GM12878 (cell line): ENCODE data around the gene ASB10. TPM values are rescaled to one million over a fixed set of nuclear protein-coding genes. Genes with fewer than 3 reads are reported as not detected.

Experiments used
- ATAC-seq: fragments of 200-7000 bp; cut with Tn5 transposase; 3 replicates; pipeline ENCODE4 v1.9.1; 2020; ENCODE audit warnings: mild to moderate bottlenecking, moderate library complexity
- BruUV-seq: library from RNA; stranded (reverse); fragments of 400-500 nt; replicated peaks from 2 replicates; lab custom pipeline; 2021; lab: Mats Ljungman, UMichigan
- CTCF ChIA-PET: fragments of 300-600 bp; sonication (Branson Sonifier 250); formaldehyde crosslinking; extraction: SDS; loops from one replicate; lab custom pipeline; 2021; ENCODE audit warnings: inconsistent platforms; lab: Yijun Ruan, JAX
- POLR2A ChIA-PET: fragments of 350-600 bp; formaldehyde crosslinking; extraction: SDS; loops from one replicate; lab custom pipeline; 2021; ENCODE audit warnings: inconsistent platforms; lab: Charles Lee
- RAD21 ChIA-PET: fragments of 300-600 bp; sonication (Branson Sonifier 250); formaldehyde crosslinking; loops from one replicate; lab custom pipeline; 2023; ENCODE audit warnings: antibody characterized with exemption; ENCODE audit not compliant: unreplicated experiment; lab: Charles Lee
- SMC1A ChIA-PET: fragments of 300-600 bp; sonication (Branson Sonifier 250); formaldehyde crosslinking; loops from one replicate; lab custom pipeline; 2023; ENCODE audit not compliant: unreplicated experiment, uncharacterized antibody; lab: Charles Lee
- DNase-seq: peaks from one replicate; pipeline ENCODE4 v3.0.0-alpha.2; 2011; ENCODE audit warnings: low read depth, low spot score
- FAIRE-seq: peaks from 3 replicates; lab custom pipeline; 2011; peaks lifted over from hg19 to GRCh38; lab: Jason Lieb, UNC
- H2AFZ ChIP-seq: 2 replicates; pipeline ENCODE4 v1.6.0; 2011; ENCODE audit warnings: low read depth, low read length, control low read depth; ENCODE audit not compliant: control insufficient read depth
- H3K27ac ChIP-seq: 2 replicates; pipeline ENCODE4 v1.5.1; 2011; ENCODE audit warnings: control low read depth; ENCODE audit not compliant: control insufficient read depth, insufficient read depth
- H3K27me3 ChIP-seq, 2 experiments: replicated peaks in 1 of 2; 2 replicates each; pipeline versions ENCODE4 v1.6.0 to v1.6.1; 2011; ENCODE audit warnings: low read length in 1 of 2; ENCODE audit not compliant: control insufficient read depth in 2 of 2, insufficient read depth in 2 of 2
- H3K36me3 ChIP-seq, 2 experiments: 2 replicates each; pipeline ENCODE4 v1.5.1; 2011; ENCODE audit warnings: low read length in 1 of 2; ENCODE audit not compliant: control insufficient read depth in 2 of 2, insufficient read depth in 2 of 2
- H3K4me1 ChIP-seq: 2 replicates; pipeline ENCODE4 v1.6.1; 2011; ENCODE audit warnings: mild to moderate bottlenecking, low read length, moderate library complexity, mixed read lengths; ENCODE audit not compliant: control insufficient read depth, insufficient read depth
- H3K4me2 ChIP-seq: 2 replicates; pipeline ENCODE4 v1.6.0; 2011; ENCODE audit warnings: control low read depth; ENCODE audit not compliant: control insufficient read depth, insufficient read depth
- H3K4me3 ChIP-seq: fragments of 200-600 bp; sonication (generic); 2 replicates; pipeline ENCODE4 v1.5.1; 2016
- H3K79me2 ChIP-seq: 2 replicates; pipeline ENCODE4 v1.6.0; 2011; ENCODE audit warnings: low read length; ENCODE audit not compliant: control insufficient read depth, insufficient read depth
- H3K9ac ChIP-seq: 2 replicates; pipeline ENCODE4 v1.8.0; 2011; ENCODE audit warnings: low read length, control low read depth, mixed read lengths; ENCODE audit not compliant: control insufficient read depth, insufficient read depth
- H3K9me3 ChIP-seq: replicated peaks from 3 replicates; pipeline ENCODE4 v1.5.1; 2011; ENCODE audit warnings: mild to moderate bottlenecking, low read length; ENCODE audit not compliant: control insufficient read depth, insufficient read depth
- H4K20me1 ChIP-seq: 2 replicates; pipeline ENCODE4 v1.6.0; 2011; ENCODE audit not compliant: control insufficient read depth, insufficient read depth
- CHD4 ChIP-seq: fragments of 200-600 bp; sonication (generic); IDR thresholded peaks from 2 replicates; pipeline ENCODE4 v1.6.1; 2016; ENCODE audit warnings: mild to moderate bottlenecking
- CREB1 ChIP-seq: IDR thresholded peaks from 2 replicates; pipeline ENCODE4 v1.6.1; 2012; ENCODE audit warnings: low read depth, mild to moderate bottlenecking, inconsistent platforms
- HDAC2 ChIP-seq: fragments of 200-600 bp; sonication (generic); IDR thresholded peaks from 2 replicates; pipeline ENCODE4 v1.6.1; 2017
- MYB ChIP-seq: fragments of 150-350 bp; IDR thresholded peaks from 2 replicates; pipeline ENCODE4 v1.6.1; 2014; ENCODE audit warnings: mild to moderate bottlenecking, low read depth, low read length, borderline replicate concordance
- NFYA ChIP-seq: IDR thresholded peaks from 2 replicates; pipeline ENCODE4 v1.6.1; 2011; ENCODE audit warnings: low read depth, mild to moderate bottlenecking, low read length, improper control_type of control experiment, borderline replicate concordance
- ZBED1 ChIP-seq: IDR thresholded peaks from 2 replicates; pipeline ENCODE4 v1.6.1; 2016; ENCODE audit warnings: borderline replicate concordance
- ZZZ3 ChIP-seq: IDR thresholded peaks from 2 replicates; pipeline ENCODE4 v1.6.1; 2011; ENCODE audit warnings: low read depth; ENCODE audit not compliant: control insufficient read depth, insufficient read length
- WGBS: methylation state at CpG from one replicate; pipeline ENCODE4 v1.1.6; 2016; ENCODE audit warnings: low lambda C conversion rate; ENCODE audit not compliant: insufficient replicate concordance, insufficient coverage; ENCODE audit errors: missing lambda C conversion rate; 5-methylcytosine and 5-hydroxymethylcytosine counted together
- in situ Hi-C: fragments of 300-500 bp; cut with MboI; formaldehyde crosslinking; loops from 9 replicates; pipeline ENCODE4 v1.14.3; 2018; ENCODE audit warnings: mixed read lengths
- intact Hi-C: fragments of 100-400 bp; cut with micrococcal nuclease; formaldehyde crosslinking; loops from one replicate; pipeline ENCODE4 v1.14.2; 2022; ENCODE audit not compliant: unreplicated experiment
- polyA plus RNA-seq, 11 experiments: library from polyadenylated mRNA; depleted of rRNA in 4 of 11; unstranded in 6 of 11; stranded (reverse) in 5 of 11; fragments of >200 nt; fragmentation: Nextera tagmentation in 4 of 11; fragmentation: Illumina TruSeq in 1 of 11; extraction: Ambion mirVana in 4 of 11; extraction: Trizol in 1 of 11; gene quantifications; 1 replicate in 1 of 11; 2 replicates in 10 of 11; pipeline versions ENCODE4 v1.2.1 to v1.2.3, GENCODE V29; 2011 to 2016; ENCODE audit warnings: inconsistent platforms in 2 of 11, missing spikeins in 2 of 11, low read depth in 1 of 11
- total RNA-seq, 4 experiments: library from RNA; depleted of rRNA in 3 of 4; stranded (reverse); fragments of >200 nt in 3 of 4; fragmentation: Illumina TruSeq in 1 of 4; extraction: Trizol in 1 of 4; gene quantifications; 2 replicates each; pipeline versions ENCODE4 v1.2.1 to v1.2.3, GENCODE V29; 2013 to 2021
- TF ChIP-seq, protein P1 (sequence below): fragments of 450-650 bp; IDR thresholded peaks from 2 replicates; pipeline ENCODE4 v1.6.1; 2017; ENCODE audit warnings: mild to moderate bottlenecking, moderate library complexity

Gene ASB10
- total and polyA plus RNA-seq, 10 of the 15 experiments (the other 5 are each of a cell fraction or from before 2014, with no cell fraction given), result not detected

DNA sequence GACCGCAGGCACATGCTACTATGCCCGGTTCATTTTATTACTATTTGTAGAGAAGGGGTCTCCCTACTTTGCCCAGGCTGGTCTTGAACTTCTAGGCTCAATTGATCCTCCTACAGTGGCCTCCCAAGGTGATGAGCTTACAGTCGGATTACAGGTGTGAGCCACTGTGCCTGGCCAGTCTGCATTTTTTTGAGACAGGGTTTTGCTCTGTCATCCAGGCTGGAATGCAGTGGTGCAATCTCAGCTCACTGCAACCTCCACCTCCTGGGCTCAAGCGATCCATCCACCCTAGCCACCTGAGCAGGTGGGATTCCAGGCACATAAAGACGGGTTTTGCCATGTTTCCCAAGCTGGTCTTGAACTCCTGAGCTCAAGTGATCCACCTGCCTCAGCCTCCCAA is 25.6 kb upstream of the ASB10 start:
- H3K4me1 ChIP-seq, result no peaks in the 10 kb centered on the region
- H2AFZ ChIP-seq, result no peak overlapping the region
- H3K4me3 ChIP-seq, result no peak overlapping the region
- WGBS, result 95% methylated on average over 5 of the region's 5 CpGs
- H3K27ac ChIP-seq, result no peak overlapping the region
- ChIA-PET CTCF (interaction anchor here (0.6 to 1.7 kb wide), 2 partner anchors 32 to 366 kb away, joined by 3 to 9 read pairs; no protein-coding TSS in a partner anchor), RAD21 (no interaction called here), POLR2A (no interaction called here), SMC1A (no interaction called here)
- H3K4me2 ChIP-seq, result no peak overlapping the region
- no peak for DNase-seq
- no peak overlapping the region for H3K9ac ChIP-seq
- no peak for ATAC-seq
- peaks cover 9 to 10% of the 10 kb centered on the region in 2 experiments; a peak in 3 of 4 replicates for H3K36me3 ChIP-seq
- H3K9me3 ChIP-seq, result no peaks in the 10 kb centered on the region
- in situ Hi-C loops, result no loop called here
- H3K27me3 ChIP-seq, result no peaks in the 10 kb centered on the region; a peak in 1 of 4 replicates
- no peaks in the 10 kb centered on the region for H4K20me1 ChIP-seq
- BruUV-seq, result no TSS peak
- FAIRE-seq, result no peak
- TF ChIP-seq ZBED1 (no peak), NFYA (no peak), CHD4 (no peak), ZZZ3 (no peak), HDAC2 (no peak), MYB (no peak), CREB1 (no peak)
- TF ChIP-seq, protein P1, sequence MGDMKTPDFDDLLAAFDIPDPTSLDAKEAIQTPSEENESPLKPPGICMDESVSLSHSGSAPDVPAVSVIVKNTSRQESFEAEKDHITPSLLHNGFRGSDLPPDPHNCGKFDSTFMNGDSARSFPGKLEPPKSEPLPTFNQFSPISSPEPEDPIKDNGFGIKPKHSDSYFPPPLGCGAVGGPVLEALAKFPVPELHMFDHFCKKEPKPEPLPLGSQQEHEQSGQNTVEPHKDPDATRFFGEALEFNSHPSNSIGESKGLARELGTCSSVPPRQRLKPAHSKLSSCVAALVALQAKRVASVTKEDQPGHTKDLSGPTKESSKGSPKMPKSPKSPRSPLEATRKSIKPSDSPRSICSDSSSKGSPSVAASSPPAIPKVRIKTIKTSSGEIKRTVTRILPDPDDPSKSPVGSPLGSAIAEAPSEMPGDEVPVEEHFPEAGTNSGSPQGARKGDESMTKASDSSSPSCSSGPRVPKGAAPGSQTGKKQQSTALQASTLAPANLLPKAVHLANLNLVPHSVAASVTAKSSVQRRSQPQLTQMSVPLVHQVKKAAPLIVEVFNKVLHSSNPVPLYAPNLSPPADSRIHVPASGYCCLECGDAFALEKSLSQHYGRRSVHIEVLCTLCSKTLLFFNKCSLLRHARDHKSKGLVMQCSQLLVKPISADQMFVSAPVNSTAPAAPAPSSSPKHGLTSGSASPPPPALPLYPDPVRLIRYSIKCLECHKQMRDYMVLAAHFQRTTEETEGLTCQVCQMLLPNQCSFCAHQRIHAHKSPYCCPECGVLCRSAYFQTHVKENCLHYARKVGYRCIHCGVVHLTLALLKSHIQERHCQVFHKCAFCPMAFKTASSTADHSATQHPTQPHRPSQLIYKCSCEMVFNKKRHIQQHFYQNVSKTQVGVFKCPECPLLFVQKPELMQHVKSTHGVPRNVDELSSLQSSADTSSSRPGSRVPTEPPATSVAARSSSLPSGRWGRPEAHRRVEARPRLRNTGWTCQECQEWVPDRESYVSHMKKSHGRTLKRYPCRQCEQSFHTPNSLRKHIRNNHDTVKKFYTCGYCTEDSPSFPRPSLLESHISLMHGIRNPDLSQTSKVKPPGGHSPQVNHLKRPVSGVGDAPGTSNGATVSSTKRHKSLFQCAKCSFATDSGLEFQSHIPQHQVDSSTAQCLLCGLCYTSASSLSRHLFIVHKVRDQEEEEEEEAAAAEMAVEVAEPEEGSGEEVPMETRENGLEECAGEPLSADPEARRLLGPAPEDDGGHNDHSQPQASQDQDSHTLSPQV, result no peak
- intact Hi-C loops, result no loop called here
- H3K79me2 ChIP-seq, result no peaks in the 10 kb centered on the region
